ENCODE measurements around the gene TEAD1. TPM values are rescaled to one million over a fixed set of nuclear protein-coding genes. Genes with fewer than 3 reads are reported as not detected.

TEAD1 gene
- total and polyA plus RNA-seq, 2 donors (not counting 1 experiment from before 2014, with no cell fraction given) = 88.6 to 121 TPM

DNA sequence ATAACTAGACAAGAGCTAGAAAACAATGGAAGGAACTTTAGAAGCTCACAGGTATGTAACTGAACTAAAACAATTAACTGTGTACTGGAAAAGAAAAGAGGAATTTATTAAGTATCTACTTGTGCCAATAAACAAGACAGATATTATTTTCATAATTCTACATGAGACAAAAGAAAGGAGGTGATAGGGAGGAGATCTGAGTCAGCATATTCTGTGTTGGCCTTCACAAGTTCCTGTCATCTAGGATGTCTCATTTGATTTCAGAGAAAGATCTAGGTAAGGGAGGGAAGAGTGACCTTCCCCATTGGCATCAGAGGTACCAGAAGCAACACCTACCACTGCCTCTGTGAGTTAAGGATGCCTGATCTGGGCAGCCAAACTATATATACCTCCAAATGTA lies 34.8 kb upstream of the TEAD1 start:
- Histone ChIP-seq H3K4me2 (ENCODE audit: extremely low read depth, insufficient read depth, low read length) (no peak overlapping the region), H3K9ac (ENCODE audit: insufficient read depth, low read length) (no peak overlapping the region), H2AFZ (ENCODE audit: low read length) (no peak overlapping the region), H3K4me3 (replicated peaks in 1 of 4; ENCODE audit: control extremely low read depth in 1 of 4, insufficient read depth in 1 of 4, low read depth in 3 of 4, low read length in 4 of 4) (no peak overlapping the region), H3K27ac (ENCODE audit: insufficient read depth, low read length) (no peak overlapping the region), H3K9me3 (ENCODE audit: control insufficient read depth, insufficient read depth, low read depth, low read length) (no peaks in the 10 kb centered on the region), H3K27me3 (ENCODE audit: control insufficient read depth, insufficient read depth, low read length) (no peaks in the 10 kb centered on the region), H3K4me1 (ENCODE audit: control insufficient read depth, extremely low read depth, insufficient read depth, low read length) (no peaks in the 10 kb centered on the region), H3K36me3 (ENCODE audit: control insufficient read depth, insufficient read depth, low read length) (no peaks in the 10 kb centered on the region), H4K20me1 (ENCODE audit: control insufficient read depth, extremely low read depth, insufficient read depth, low read length) (no peaks in the 10 kb centered on the region), H3K79me2 (ENCODE audit: control insufficient read depth, insufficient read depth, low read length) (no peaks in the 10 kb centered on the region)
- no peak for DNase-seq (ENCODE audit: low read depth in 2 of 2)
- TF ChIP-seq CTCF (conservative IDR thresholded peaks at IDR 0.05 in 1 of 2, IDR thresholded peaks at IDR 0.05 in 1 of 2; ENCODE audit: low read depth in 1 of 2, low read length in 2 of 2) = no peak
- no peak for TF ChIP-seq EZH2 (IDR thresholded peaks at IDR 0.05; ENCODE audit: low read length, missing control alignments)

- H3K4me1 ChIP-seq (ENCODE audit: control insufficient read depth, extremely low read depth, insufficient read depth, low read length) = no peaks in the 10 kb centered on the region
- TF ChIP-seq CTCF (conservative IDR thresholded peaks at IDR 0.05 in 1 of 2, IDR thresholded peaks at IDR 0.05 in 1 of 2; ENCODE audit: low read depth in 1 of 2, low read length in 2 of 2) = no peak
- no peaks in the 10 kb centered on the region for H3K36me3 ChIP-seq (ENCODE audit: control insufficient read depth, insufficient read depth, low read length)
These were observed 33.9 kb upstream of the TEAD1 start for GRCh38 chr11:12640355-12640754.

DNA sequence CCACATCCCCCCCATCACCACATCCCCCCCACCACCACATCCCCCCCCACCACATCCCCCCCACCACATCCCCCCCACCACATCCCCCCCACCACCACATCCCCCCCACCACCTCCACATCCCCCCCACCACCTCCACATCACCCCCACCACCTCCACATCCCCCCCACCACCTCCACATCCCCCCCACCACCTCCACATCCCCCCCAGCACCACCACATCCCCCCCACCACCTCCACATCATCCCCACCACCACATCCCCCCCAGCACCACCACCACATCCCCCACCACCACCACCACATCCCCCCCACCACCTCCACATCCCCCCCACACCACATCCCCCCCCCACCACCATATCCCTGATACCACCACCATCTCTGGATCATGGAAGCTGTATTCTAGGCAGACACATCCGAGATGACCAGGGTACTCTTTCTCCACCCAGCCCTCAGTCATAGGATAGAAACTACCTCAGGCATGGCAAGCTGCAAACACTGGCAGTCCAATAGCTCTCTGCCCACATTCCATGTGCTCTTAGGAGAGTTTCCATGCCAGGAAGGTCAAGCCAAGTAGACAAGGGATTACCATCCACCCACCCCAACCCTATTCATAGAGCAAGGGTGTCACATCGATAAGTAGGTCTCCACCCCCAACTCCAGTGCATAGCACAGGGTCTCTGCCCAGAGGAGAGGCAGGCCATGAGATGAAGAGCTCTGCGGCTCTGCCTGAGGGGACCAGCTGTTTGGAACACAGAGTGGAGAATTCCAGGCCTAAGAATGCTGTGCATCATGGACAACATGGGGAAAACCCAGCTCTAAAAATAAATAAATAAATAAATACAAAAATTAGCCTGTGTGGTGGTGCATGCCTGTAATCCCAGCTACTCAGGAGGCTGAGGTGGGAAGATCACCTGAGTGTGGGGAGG lies 33.0 kb upstream of the TEAD1 start:
- H3K9me3 ChIP-seq (ENCODE audit: control insufficient read depth, insufficient read depth, low read depth, low read length) = no peaks in the 10 kb centered on the region
- no peaks in the 10 kb centered on the region for H4K20me1 ChIP-seq (ENCODE audit: control insufficient read depth, extremely low read depth, insufficient read depth, low read length)
- H3K9ac ChIP-seq (ENCODE audit: insufficient read depth, low read length) = no peak overlapping the region
- no peaks in the 10 kb centered on the region for H3K4me1 ChIP-seq (ENCODE audit: control insufficient read depth, extremely low read depth, insufficient read depth, low read length)
- no peak overlapping the region for H2AFZ ChIP-seq (ENCODE audit: low read length)
- TF ChIP-seq EZH2 (IDR thresholded peaks at IDR 0.05; ENCODE audit: low read length, missing control alignments) (no peak), CTCF (conservative IDR thresholded peaks at IDR 0.05 in 1 of 2, IDR thresholded peaks at IDR 0.05 in 1 of 2; ENCODE audit: low read depth in 1 of 2, low read length in 2 of 2) (no peak)
- no peak overlapping the region for H3K4me2 ChIP-seq (ENCODE audit: extremely low read depth, insufficient read depth, low read length)
- no peaks in the 10 kb centered on the region for H3K36me3 ChIP-seq (ENCODE audit: control insufficient read depth, insufficient read depth, low read length)
- no peaks in the 10 kb centered on the region for H3K79me2 ChIP-seq (ENCODE audit: control insufficient read depth, insufficient read depth, low read length)
- no peaks in the 10 kb centered on the region for H3K27me3 ChIP-seq (ENCODE audit: control insufficient read depth, insufficient read depth, low read length)
- DNase-seq (ENCODE audit: low read depth in 2 of 2) = no peak
- no peak overlapping the region for H3K4me3 ChIP-seq (replicated peaks in 1 of 4; ENCODE audit: control extremely low read depth in 1 of 4, insufficient read depth in 1 of 4, low read depth in 3 of 4, low read length in 4 of 4)
- H3K27ac ChIP-seq (ENCODE audit: insufficient read depth, low read length) = no peak overlapping the region

More at GRCh38 chr11:12640355-12640754, 33.9 kb upstream of the TEAD1 start:
- Histone ChIP-seq H3K79me2 (ENCODE audit: control insufficient read depth, insufficient read depth, low read length) (no peaks in the 10 kb centered on the region), H3K27ac (ENCODE audit: insufficient read depth, low read length) (no peak overlapping the region), H3K9me3 (ENCODE audit: control insufficient read depth, insufficient read depth, low read depth, low read length) (no peaks in the 10 kb centered on the region), H4K20me1 (ENCODE audit: control insufficient read depth, extremely low read depth, insufficient read depth, low read length) (no peaks in the 10 kb centered on the region), H3K27me3 (ENCODE audit: control insufficient read depth, insufficient read depth, low read length) (no peaks in the 10 kb centered on the region), H2AFZ (ENCODE audit: low read length) (no peak overlapping the region), H3K9ac (ENCODE audit: insufficient read depth, low read length) (no peak overlapping the region), H3K4me2 (ENCODE audit: extremely low read depth, insufficient read depth, low read length) (no peak overlapping the region), H3K4me3 (replicated peaks in 1 of 4; ENCODE audit: control extremely low read depth in 1 of 4, insufficient read depth in 1 of 4, low read depth in 3 of 4, low read length in 4 of 4) (no peak overlapping the region)
- no peak for DNase-seq (ENCODE audit: low read depth in 2 of 2)

Data from fibroblast of lung (primary cell).